NOMO-1 treated with dmso at 0.1 percent for 144 hours (cell line): ENCODE data around the gene KDM8.
"Not testable (repeated sequence)": the region's sequence is repeated elsewhere in the genome, so short reads cannot be mapped to it uniquely, and the experiment has no call there.

Source experiments
- DNase-seq: peaks from one replicate; lab custom pipeline; 2025; ENCODE audit not compliant: unreplicated experiment; lab: John Stamatoyannopoulos, UW

The KDM8 gene

GRCh38 chr16:27241658-27242057, 38.3 kb downstream of the KDM8 start:
- DNase-seq: no peak

GRCh38 chr16:27242398-27242797, 39.1 kb downstream of the KDM8 start:
- no peak for DNase-seq

GRCh38 chr16:27242868-27243590, 39.7 kb downstream of the KDM8 start:
- peak; percentile 35 for DNase-seq

GRCh38 chr16:27243725-27244362, 40.5 kb downstream of the KDM8 start:
- no peak for DNase-seq

DNA sequence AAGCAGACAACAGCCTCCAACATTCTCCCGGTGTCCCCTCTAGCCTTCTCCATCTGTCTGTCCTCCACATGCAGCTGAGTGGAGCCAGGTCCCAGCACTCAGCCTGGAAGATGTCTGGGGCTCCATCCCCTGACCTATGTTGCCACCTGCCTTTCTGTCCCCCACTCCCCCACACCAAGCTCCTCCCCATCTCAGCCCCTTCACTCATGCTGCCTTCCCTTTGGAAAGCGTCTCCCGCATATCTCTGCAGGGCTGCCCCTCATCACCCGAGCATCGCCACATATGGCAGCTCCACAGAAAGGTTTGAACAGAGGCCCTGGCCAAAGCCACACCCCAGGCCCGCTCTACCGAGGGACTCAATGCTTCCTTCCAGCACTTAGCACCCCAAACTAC, 41.0 kb downstream of the KDM8 start:
- DNase-seq: no peak

- DNase-seq: no peak
Measured at GRCh38 chr16:27245276-27246172, 42.2 kb downstream of the KDM8 start.

DNA sequence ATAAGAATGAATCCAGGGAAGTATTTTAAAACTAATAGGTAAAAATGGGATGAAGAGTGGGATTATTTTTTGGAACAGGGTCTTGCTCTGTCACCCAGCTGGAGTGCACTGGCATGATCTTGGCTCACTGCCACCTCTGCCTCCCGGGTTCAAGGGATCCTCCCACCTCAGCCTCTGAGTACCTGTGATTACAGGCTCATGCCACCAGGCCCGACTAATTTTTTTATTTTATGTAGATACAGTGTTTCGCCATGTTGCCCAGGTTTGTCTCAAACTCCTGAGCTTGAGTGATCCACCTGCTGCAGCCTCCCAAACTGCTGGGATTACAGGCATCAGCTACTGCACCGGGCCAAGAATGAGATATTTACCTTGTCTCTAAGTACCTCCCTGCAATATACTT, 43.1 kb downstream of the KDM8 start:
- no peak for DNase-seq

DNA sequence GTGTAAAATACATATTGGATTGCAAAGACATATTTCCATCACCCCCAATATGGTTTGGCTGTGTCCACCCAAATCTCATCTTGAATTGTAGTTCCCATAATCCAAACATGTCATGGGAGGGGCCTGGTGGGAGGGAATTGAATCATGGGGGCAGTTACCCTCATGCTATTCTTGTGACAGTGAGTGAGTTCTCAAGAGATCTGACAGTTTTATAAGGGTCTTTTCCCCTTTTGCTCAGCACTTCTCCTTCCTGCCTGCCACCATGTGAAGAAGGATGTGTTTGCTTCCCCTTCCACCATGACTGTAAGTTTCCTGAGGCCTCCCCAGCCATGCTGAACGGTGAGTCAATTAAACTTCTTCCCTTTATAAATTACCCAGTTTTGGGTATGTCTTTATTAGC, 43.8 kb downstream of the KDM8 start:
- DNase-seq: not testable (repeated sequence)

DNA sequence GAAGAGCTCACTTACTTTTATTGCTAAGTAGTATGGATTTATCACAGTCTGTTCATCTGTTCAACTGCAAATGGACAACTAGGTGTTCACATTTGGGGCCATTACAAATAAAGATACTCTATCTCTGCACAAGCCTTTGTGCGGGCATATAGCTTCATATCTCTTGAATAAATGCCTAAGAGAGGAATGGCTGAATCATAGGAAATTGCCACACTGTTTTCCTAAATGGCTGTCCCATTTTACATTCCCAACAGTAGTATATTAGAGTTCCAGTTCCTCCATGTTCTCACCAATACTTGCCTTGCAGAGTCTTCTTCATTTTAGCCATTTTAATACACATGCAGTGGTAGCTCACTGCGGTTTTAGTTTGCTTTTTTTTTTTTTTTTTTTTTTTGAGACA, 44.7 kb downstream of the KDM8 start:
- DNase-seq: no peak

DNA sequence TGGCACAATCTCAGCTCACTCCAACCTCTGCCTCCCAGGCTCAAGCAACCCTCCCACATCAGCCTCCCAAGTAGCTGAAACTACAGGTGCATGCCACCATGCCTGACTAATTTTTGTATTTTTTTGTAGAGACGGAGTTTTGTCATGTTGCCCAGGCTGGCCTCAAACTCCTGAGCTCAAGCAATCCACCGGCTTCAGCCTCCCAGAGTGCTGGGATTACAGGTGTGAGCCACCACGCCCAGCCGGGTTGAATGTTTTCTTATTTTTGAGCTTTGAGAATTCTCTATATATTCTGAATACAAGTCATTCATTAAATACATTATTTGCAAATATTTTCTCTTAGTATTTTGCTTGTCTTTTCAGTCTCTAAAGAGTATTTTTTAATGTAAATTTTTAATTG, 45.6 kb downstream of the KDM8 start:
- DNase-seq: not testable (repeated sequence)

DNA sequence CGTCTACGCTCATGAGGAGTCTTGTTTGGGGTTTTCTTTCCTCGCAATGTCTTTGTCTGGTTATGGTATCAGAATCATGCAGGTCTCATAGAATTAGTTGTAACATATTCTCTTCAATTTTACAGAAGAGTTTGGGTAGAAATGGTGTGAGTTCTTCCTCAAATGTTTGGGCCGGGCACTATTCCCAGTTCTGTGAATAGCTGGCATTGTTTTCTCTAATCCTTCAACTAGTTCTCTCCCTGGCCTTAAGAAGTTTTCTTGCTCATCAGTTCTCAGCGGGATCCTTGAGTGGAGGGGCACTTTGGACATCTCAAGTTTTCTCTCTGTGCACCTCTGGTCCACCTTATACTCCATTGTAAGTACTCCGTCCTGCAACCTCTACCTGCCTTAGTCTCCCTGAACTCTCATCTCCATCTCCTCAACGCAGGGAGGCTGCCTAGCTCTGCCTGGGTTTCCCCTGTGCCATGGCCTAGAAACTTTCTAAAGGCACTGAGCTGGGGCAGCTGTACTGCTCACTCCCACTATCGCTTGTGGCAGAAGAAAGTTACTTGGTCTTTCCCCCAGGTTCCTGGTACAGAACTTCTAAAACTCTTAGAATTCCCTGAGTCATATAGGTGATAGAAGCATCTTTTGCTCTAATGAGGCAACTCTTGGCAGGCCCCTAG, 48.3 kb downstream of the KDM8 start:
- DNase-seq: no peak

- DNase-seq: no peak
Measured at GRCh38 chr16:27252206-27252585, 48.9 kb downstream of the KDM8 start.

- no peak for DNase-seq
Measured at GRCh38 chr16:27253526-27253930, 50.2 kb downstream of the KDM8 start.

- no peak for DNase-seq
Measured at GRCh38 chr16:27254262-27254811, 51.0 kb downstream of the KDM8 start.

DNA sequence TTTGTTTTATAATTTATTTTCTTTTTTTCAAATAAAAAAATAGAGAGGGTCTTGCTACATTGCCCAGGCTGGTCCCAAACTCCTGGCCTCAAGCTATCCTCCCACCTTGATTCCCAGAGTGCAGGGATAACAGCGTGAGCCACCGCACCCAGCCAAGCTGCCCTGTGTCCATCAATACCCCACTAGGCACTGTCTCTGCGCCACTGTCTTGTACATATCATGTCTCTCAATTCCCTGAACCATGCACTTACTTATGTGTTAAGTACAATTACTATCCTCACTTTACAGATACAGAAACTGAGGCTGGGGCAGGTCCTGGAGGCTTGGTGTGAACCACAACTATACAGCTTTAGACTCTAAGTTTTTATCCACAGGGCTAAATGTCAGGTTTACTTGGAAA, 53.5 kb downstream of the KDM8 start:
- DNase-seq: no peak

DNA sequence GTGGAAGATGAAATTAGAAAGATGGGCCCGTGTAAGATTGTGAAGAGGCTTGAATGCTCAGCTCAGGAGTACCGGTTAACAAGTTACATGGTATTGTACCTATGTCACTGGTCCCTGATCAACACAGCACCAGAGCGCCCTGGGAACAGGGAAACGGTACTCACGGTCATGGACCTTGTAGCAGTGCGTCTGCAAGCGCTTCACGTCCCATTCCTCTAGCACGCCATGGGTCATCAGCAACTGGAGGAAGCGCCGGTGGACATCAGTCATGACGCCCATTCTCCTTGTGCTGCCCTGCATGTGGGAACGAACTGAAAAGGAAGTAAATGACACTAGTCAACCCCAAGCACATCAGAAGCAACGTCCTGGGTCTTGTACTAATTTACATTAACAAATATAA, 53.9 kb downstream of the KDM8 start:
- DNase-seq: no peak

- no peak for DNase-seq
Measured at GRCh38 chr16:27258241-27258734, 55.0 kb downstream of the KDM8 start.

- DNase-seq: no peak
Measured at GRCh38 chr16:27259710-27260109, 56.4 kb downstream of the KDM8 start.

DNA sequence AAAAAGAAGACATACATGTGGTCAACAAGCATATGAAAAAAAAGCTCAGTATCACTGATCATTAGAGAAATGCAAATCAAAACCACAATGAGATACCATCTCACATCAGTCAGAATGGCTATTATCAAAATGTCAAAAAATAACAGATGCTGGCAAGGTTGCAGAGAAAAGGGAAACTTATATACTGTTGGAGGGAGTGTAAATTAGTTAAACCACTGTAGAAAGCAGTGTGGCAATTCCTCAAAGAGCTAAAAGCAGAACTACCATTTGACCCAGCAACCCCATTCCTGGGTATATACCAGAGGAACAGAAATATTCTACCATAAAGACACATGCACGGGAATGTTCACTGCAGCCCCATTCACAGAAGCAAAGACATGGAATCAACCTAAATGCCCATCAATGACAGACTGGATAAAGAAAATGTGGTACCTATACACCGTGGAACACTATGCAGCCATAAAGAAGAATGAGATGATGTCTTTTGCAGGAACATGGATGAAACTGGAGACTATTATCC, 59.6 kb downstream of the KDM8 start:
- DNase-seq: not testable (repeated sequence)

GRCh38 chr16:27264151-27264550, 60.8 kb downstream of the KDM8 start:
- no peak for DNase-seq

DNA sequence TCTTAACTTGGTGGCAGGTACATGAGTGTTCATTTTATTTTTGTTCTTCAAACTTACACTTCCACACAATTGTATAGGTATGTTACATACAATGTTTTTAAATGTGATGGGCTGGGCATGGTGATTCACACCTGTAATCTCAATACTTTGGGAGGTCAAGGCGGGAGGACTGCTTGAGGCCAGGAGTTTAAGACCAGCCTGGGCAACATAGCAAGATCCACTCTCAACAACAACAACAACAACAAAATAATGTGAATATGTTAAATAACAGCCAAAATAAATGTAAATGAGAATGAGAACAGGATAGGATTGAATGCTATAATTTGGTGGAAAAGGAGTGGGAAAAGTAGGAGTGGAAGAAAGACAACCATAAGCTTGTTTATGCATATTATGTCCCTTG, 62.7 kb downstream of the KDM8 start:
- DNase-seq: no peak
